HG03159 (cell line): ENCODE data around the gene TCF3.

Experiments used
- ATAC-seq: cut with Tn5 transposase; IDR thresholded peaks from one replicate; pipeline ENCODE4 v1.9.1; 2021; ENCODE audit warnings: mild to moderate bottlenecking, moderate library complexity; ENCODE audit not compliant: unreplicated experiment

TCF3 gene

DNA sequence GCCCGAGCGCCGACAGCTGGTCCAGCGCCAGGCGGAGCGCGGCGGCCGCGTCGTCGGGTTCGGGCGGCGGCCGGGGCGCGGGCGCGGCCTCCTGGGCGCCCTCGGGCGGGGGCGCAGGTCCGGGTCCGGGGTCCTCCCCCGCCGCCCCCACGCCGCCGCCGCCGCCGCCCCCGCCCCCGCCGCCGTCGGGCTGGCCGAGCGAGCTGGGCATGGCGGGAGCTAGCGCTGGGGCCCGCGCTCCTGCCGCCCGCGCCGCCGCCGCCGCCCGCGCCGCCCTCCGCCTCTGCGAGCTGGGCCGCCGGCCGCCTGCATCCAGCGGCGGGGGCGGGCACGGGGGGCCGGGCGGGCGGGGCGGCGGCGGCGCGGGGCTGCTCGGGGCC lies 84.6 kb downstream of the TCF3 start:
- ATAC-seq, result peak; percentile 14

DNA sequence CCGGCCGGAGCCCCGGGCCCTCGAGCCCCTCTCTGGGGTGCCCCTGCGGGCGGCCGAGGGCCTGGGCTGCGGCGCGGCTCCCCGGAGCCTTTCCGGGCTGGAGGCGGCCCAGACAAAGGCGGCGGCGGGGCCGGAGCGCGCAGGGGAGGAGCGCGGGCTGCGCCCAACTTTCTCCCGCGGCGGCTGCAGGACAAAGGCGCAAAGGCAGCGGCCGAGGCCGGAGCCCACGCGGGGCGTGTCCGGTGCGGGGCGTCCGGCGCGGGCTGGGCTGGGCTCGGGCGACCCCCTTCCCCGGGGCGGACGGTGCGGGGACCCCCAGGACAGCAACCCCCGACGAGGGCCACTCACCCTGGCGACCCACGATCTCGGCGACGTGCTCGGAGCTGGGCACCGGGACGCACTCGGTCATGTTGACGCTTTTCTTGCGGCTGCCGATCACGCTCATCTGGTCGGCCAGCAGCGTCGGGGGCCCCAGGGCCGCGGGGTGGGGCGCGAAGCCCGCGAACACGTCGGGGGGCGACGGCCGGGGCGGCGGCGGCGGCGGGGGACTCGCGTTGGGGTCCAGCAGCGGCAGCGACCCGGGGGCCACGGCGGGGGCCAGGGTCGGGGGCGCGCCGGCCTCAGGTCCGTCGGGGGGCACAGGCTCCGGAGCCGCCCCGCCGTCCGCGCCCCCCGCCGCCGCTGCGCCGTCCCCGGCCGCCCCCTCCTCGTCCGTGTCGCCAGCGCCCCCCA lies 85.1 kb downstream of the TCF3 start:
- no peak for ATAC-seq

DNA sequence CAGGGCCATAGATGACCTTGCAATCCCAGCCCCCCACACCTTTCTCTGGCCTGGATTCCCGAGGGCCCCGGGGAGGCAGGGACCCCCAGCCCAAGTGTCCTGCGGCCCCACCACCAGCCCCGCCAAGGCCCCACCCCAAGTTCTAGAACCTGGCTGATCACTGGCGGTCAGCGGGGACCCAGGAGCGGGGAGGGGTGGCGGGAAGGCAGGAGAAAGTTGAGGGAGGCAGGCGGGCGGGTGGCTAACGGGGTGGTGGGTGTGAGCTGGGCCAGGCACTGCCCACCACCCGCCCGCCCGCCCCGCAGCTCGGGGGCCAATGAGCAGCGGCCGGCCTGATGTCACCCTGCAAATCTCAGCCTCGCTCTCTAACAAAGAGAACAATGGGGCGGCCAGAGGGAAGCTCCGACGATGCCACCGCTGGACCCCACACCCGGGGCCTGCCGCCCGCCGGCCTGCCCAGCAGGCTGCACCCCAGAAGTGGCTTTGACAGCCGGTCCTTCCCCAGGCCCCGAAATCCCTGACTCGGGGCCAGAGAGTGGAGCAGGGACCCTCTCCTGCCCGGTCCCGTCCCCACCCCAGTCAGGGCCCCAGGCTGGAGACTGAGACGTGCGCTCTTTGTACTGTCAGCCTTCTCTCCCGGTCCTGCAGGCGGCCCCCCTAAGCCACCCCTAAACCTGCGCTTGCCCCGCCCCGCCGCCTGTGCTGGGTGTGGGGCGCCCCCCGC lies 85.9 kb downstream of the TCF3 start:
- no peak for ATAC-seq

DNA sequence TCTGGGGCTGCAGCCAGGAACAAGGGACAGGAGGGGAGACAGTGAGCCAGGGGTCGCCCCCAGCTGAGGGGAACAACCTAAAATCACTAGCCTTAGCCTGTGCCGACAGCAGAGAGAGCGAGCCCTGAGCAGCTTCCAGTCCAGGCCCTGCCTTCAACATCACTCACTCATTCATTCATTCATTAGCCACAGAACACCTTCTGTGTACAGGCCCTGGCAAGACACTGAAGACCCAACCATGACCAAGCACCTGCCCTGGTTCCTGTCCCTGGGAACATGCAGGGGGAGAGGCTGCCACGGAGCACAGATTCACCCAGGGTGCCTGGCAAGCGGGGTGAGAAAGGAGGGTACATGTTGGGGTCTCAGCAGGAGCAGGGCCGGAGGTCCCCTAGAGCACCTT lies 89.2 kb downstream of the TCF3 start:
- ATAC-seq, result no peak

GRCh38 chr19:1561236-1561842 lies 91.1 kb downstream of the TCF3 start:
- ATAC-seq, result no peak

DNA sequence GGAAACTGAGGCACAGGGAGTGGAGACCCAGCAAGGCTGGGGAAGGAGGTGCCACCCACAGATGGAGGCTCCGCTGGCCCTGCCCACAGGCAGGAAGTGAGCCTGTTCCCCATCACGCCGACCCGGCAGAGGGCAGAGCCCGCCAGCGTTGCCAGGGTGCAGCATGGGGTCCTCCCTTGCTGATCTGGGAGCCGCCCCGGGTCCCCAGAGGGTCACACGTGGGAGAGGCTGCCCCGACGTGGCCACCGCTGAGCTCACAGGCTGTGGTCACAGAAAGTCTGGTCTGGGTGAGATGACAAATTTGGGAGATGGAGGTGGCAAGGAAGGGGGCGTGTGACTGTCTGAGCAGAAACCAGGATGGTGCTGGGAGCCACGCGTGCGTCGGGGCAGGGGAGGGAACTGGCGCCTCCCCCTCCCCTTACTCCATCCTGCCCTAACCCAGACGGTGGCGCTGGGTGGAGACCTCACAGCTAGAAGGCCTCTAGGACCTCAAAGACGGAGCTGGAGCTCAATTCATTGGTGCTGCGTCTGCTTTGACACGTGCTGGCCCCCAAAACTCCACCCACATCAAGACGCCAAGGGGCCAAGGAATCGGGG lies 92.0 kb downstream of the TCF3 start:
- no peak for ATAC-seq
